Colonic mucosa (tissue), 4 donors: ENCODE data around the gene NTF3. TPM values are rescaled to one million over a fixed set of nuclear protein-coding genes. Genes with fewer than 3 reads are reported as not detected.

Experiments
- DNase-seq: peaks from one replicate; pipeline ENCODE4 v3.0.0-alpha.2; 2020
- H3K27ac ChIP-seq: fragments of 200-600 bp; one replicate; pipeline ENCODE4 v1.8.0; 2021
- H3K27me3 ChIP-seq: fragments of 200-600 bp; one replicate; pipeline ENCODE4 v1.8.0; 2021
- H3K36me3 ChIP-seq: fragments of 200-600 bp; one replicate; pipeline ENCODE4 v1.8.0; 2021
- H3K4me1 ChIP-seq: fragments of 200-600 bp; one replicate; pipeline ENCODE4 v1.8.0; 2021; ENCODE audit warnings: mild to moderate bottlenecking
- H3K4me3 ChIP-seq: fragments of 200-600 bp; one replicate; pipeline ENCODE4 v1.8.0; 2021
- H3K9ac ChIP-seq, 2 donors: one replicate each; pipeline ENCODE4 v1.7.0; 2013; ENCODE audit warnings: control low read depth in 2 of 2, low read depth in 2 of 2, low read length in 2 of 2
- H3K9me3 ChIP-seq: fragments of 200-600 bp; one replicate; pipeline ENCODE4 v1.8.0; 2021
- CTCF ChIP-seq: fragments of 200-600 bp; IDR thresholded peaks from one replicate; pipeline ENCODE4 v1.8.0; 2022; ENCODE audit warnings: antibody characterized with exemption, mild to moderate bottlenecking
- intact Hi-C: fragments of 100-400 bp; cut with DNase I; formaldehyde crosslinking; loops from one replicate; pipeline ENCODE4 v1.14.1; 2022
- total RNA-seq, 2 donors: library from RNA; stranded (reverse); fragmentation: NEBNext Ultra II Directional in 1 of 2; extraction: Animal tissue kit (Norgen Biotek cat#: 25700) in 1 of 2; gene quantifications; one replicate each; pipeline ENCODE4 v1.2.1, GENCODE V29; 2021
- donor health status: healthy.
- donor health status: DM: no; HTN: no; CAD: no.
- donor health status: DM: no; HTN: no; CAD: no.

NTF3 gene
- total RNA-seq, 2 donors from 2014 or later, result 0.37 to 0.49 TPM

- no peak overlapping the region for H3K9ac ChIP-seq
- no peak overlapping the region for H3K4me3 ChIP-seq
- no peak for DNase-seq
Observed at GRCh38 chr12:5473783-5474116, 41.8 kb downstream of the NTF3 start.

GRCh38 chr12:5476356-5476755, 44.4 kb downstream of the NTF3 start:
- no peak overlapping the region for H3K4me3 ChIP-seq
- DNase-seq, result no peak
- H3K4me1 ChIP-seq, result no peaks in the 10 kb centered on the region
- no peaks in the 10 kb centered on the region for H3K27me3 ChIP-seq
- no peak overlapping the region for H3K27ac ChIP-seq
- H3K9ac ChIP-seq, result no peak overlapping the region
- H3K36me3 ChIP-seq, result no peaks in the 10 kb centered on the region
- intact Hi-C loops, result no loop called here
- TF ChIP-seq CTCF, result no peak
- no peaks in the 10 kb centered on the region for H3K9me3 ChIP-seq

More at GRCh38 chr12:5473783-5474116, 41.8 kb downstream of the NTF3 start:
- no peak overlapping the region for H3K27ac ChIP-seq
- no peaks in the 10 kb centered on the region for H3K4me1 ChIP-seq
- no peaks in the 10 kb centered on the region for H3K9me3 ChIP-seq
- intact Hi-C loops, result no loop called here
- H3K27me3 ChIP-seq, result no peaks in the 10 kb centered on the region
- no peak for TF ChIP-seq CTCF
- no peaks in the 10 kb centered on the region for H3K36me3 ChIP-seq

GRCh38 chr12:5478081-5478706, 46.3 kb downstream of the NTF3 start:
- TF ChIP-seq CTCF, result no peak
- no peak overlapping the region for H3K4me3 ChIP-seq
- no peaks in the 10 kb centered on the region for H3K9me3 ChIP-seq
- H3K27ac ChIP-seq, result no peak overlapping the region
- no peak for DNase-seq
- H3K4me1 ChIP-seq, result no peaks in the 10 kb centered on the region
- intact Hi-C loops, result no loop called here
- H3K9ac ChIP-seq, result no peak overlapping the region
- H3K36me3 ChIP-seq, result no peaks in the 10 kb centered on the region
- H3K27me3 ChIP-seq, result no peaks in the 10 kb centered on the region

GRCh38 chr12:5479761-5480160, 47.9 kb downstream of the NTF3 start:
- TF ChIP-seq CTCF, result no peak
- H3K9me3 ChIP-seq, result no peaks in the 10 kb centered on the region
- H3K36me3 ChIP-seq, result no peaks in the 10 kb centered on the region
- no peak for DNase-seq
- intact Hi-C loops, result no loop called here
- no peak overlapping the region for H3K4me3 ChIP-seq
- H3K9ac ChIP-seq, result no peak overlapping the region
- no peaks in the 10 kb centered on the region for H3K4me1 ChIP-seq
- no peak overlapping the region for H3K27ac ChIP-seq
- H3K27me3 ChIP-seq, result no peaks in the 10 kb centered on the region

GRCh38 chr12:5480218-5480937, 48.5 kb downstream of the NTF3 start:
- no peaks in the 10 kb centered on the region for H3K36me3 ChIP-seq
- H3K9ac ChIP-seq, result no peak overlapping the region
- DNase-seq, result no peak
- no peaks in the 10 kb centered on the region for H3K4me1 ChIP-seq
- H3K4me3 ChIP-seq, result no peak overlapping the region
- H3K27me3 ChIP-seq, result no peaks in the 10 kb centered on the region
- H3K27ac ChIP-seq, result no peak overlapping the region
- intact Hi-C loops, result no loop called here
- no peak for TF ChIP-seq CTCF
- H3K9me3 ChIP-seq, result no peaks in the 10 kb centered on the region
